CD4-positive, alpha-beta T cell (primary cell): ENCODE results near the gene ADIPOR1. TPM values are rescaled to one million over a fixed set of nuclear protein-coding genes. Genes with fewer than 3 reads are reported as not detected.

Source experiments
- ATAC-seq: fragments of 200-7000 bp; cut with Tn5 transposase; one replicate; pipeline ENCODE4 v1.10.0; 2022; ENCODE audit warnings: mild to moderate bottlenecking; ENCODE audit not compliant: poor library complexity
- CTCF ChIA-PET: fragments of 350-600 bp; sonication (Branson Sonifier 250); formaldehyde crosslinking; loops from one replicate; lab custom pipeline; 2021; ENCODE audit warnings: antibody characterized with exemption, inconsistent platforms; lab: Charles Lee
- POLR2A ChIA-PET: fragments of 350-600 bp; sonication (Branson Sonifier 250); formaldehyde crosslinking; loops from one replicate; lab custom pipeline; 2021; ENCODE audit warnings: antibody characterized with exemption, inconsistent platforms; lab: Charles Lee
- DNase-seq, 14 experiments: peaks; one replicate each; pipeline ENCODE4 v3.0.0-alpha.2; 2013 to 2020; ENCODE audit warnings: mixed read lengths in 2 of 14
- H3K27ac ChIP-seq, 2 donors: one replicate each; pipeline versions ENCODE4 v1.5.1 to v1.7.0; 2013; ENCODE audit warnings: low read length in 2 of 2, low read depth in 1 of 2, mild to moderate bottlenecking in 1 of 2
- H3K27me3 ChIP-seq, 2 experiments: 1 replicate in 1 of 2; 2 replicates in 1 of 2; pipeline versions ENCODE4 v1.6.1 to v1.7.0; 2013; ENCODE audit warnings: low read length in 2 of 2, control low read depth in 1 of 2, mild to moderate bottlenecking in 1 of 2, moderate library complexity in 1 of 2; ENCODE audit not compliant: insufficient read depth in 2 of 2, control insufficient read depth in 1 of 2
- H3K36me3 ChIP-seq: one replicate; pipeline ENCODE4 v1.6.1; 2013; ENCODE audit warnings: low read length, control low read depth; ENCODE audit not compliant: insufficient read depth
- H3K4me1 ChIP-seq: one replicate; pipeline ENCODE4 v1.6.1; 2013; ENCODE audit warnings: low read length, control low read depth; ENCODE audit not compliant: insufficient read depth
- H3K4me3 ChIP-seq: one replicate; pipeline ENCODE4 v1.5.1; 2013; ENCODE audit warnings: mild to moderate bottlenecking, low read length, moderate library complexity
- H3K9me3 ChIP-seq, 2 experiments: 1 replicate in 1 of 2; 2 replicates in 1 of 2; pipeline versions ENCODE4 v1.6.1 to v1.7.0; 2013; ENCODE audit warnings: low read length in 2 of 2, mild to moderate bottlenecking in 2 of 2, control low read depth in 1 of 2, moderate library complexity in 1 of 2; ENCODE audit not compliant: control insufficient read depth in 1 of 2, insufficient read depth in 1 of 2
- H3K27ac Mint-ChIP-seq: one replicate; pipeline ENCODE4 v1.8.0; 2020; ENCODE audit warnings: mixed read lengths
- H3K27me3 Mint-ChIP-seq: one replicate; pipeline ENCODE4 v1.8.0; 2021; ENCODE audit warnings: mixed read lengths
- H3K36me3 Mint-ChIP-seq: one replicate; pipeline ENCODE4 v1.8.0; 2021; ENCODE audit warnings: low read depth, mixed read lengths
- H3K4me1 Mint-ChIP-seq: one replicate; pipeline ENCODE4 v1.8.0; 2021; ENCODE audit warnings: low read depth, mixed read lengths
- H3K4me3 Mint-ChIP-seq: one replicate; pipeline ENCODE4 v1.8.0; 2020; ENCODE audit warnings: mild to moderate bottlenecking, mixed read lengths
- H3K9me3 Mint-ChIP-seq: one replicate; pipeline ENCODE4 v1.8.0; 2020; ENCODE audit warnings: mixed read lengths
- intact Hi-C, 2 experiments: fragments of 100-400 bp; cut with DNase I in 1 of 2; cut with micrococcal nuclease in 1 of 2; formaldehyde crosslinking; loops; one replicate each; pipeline versions ENCODE4 v1.15.1 to v1.9.0; 2023 to 2025; cut with DNase I, micrococcal nuclease
- total RNA-seq, 174 experiments: library from RNA in 2 of 174; stranded (reverse) in 2 of 174; gene quantifications; one replicate each; pipeline ENCODE4 v1.2.3 and lab custom pipeline; 2021 to 2026
- TF ChIP-seq, protein P1 (sequence below): fragments of 200-600 bp; IDR thresholded peaks from one replicate; pipeline ENCODE4 v1.8.0; 2022; ENCODE audit warnings: antibody characterized with exemption, mild to moderate bottlenecking

ADIPOR1 gene
- total RNA-seq, 2 experiments from 2014 or later = 91.5 to 95.6 TPM

DNA sequence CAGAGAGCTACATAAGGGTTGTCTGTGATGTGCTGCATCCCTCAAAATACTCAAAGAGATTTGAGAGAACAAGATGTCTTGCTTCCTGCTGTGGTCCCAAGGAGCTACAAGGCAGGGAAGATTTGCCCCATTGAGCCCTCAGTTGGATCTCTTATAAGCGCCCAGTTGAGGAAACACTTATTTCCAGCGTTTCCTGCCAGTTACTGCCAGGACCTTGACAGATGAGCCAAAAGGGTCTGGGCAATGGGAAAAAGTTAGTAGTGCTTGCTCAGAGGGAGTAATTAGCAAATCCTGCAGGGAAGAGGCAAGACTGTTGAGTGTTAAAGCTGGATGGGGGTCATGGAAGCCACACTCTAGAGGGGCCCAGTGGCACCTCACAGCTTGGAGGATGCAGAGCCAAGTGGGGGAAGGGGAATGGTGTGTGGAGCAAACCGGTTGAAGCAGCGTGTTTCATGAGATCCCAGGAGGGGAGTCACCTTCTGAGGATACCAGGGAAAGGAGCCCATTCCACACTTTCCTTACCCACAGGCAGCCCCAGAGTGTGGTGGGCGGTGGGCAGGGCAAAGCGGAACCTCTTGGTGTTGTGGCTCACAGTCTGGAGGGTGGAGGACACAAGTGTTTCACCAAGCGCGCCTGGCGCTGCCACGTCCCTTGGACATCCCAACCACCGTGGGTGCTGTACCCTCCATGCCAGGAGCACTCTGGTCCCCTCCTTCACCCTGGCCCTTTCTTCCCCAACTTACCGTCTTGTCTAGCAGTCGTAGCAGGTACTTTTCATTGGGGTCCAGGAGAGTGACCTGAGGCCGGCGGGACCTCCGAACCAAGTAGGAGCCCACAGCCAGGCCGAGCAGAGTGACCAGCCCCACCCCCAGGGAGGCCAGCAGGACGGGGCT is 8.1 kb upstream of the ADIPOR1 start:
- ATAC-seq (no peak), DNase-seq (peak in 2 of 14 experiments; percentile 3 to 38)
- Histone ChIP-seq H3K27me3 (no peaks in the 10 kb centered on the region), H3K9me3 (no peaks in the 10 kb centered on the region), H3K4me1 (peaks cover 36% of the 10 kb centered on the region), H3K4me3 (peak overlapping the region; percentile 94), H3K27ac (peak overlapping the region; percentile 80 to 91), H3K36me3 (peaks cover 17% of the 10 kb centered on the region)
- Mint-ChIP-seq H3K4me1 (peaks cover 27% of the 10 kb centered on the region), H3K4me3 (peak overlapping the region; percentile 87), H3K27ac (peak overlapping the region; percentile 90), H3K9me3 (no peaks in the 10 kb centered on the region), H3K36me3 (peaks cover 40% of the 10 kb centered on the region), H3K27me3 (no peaks in the 10 kb centered on the region)
- ChIA-PET POLR2A (interaction anchor here (2.3 to 2.7 kb wide), 4 partner anchors 12 to 78 kb away, joined by 6 to 14 read pairs (median 10); partner anchors contain the start of genes KLHL12, RABIF and TMEM183A), CTCF (no interaction called here)
- TF ChIP-seq, protein P1, sequence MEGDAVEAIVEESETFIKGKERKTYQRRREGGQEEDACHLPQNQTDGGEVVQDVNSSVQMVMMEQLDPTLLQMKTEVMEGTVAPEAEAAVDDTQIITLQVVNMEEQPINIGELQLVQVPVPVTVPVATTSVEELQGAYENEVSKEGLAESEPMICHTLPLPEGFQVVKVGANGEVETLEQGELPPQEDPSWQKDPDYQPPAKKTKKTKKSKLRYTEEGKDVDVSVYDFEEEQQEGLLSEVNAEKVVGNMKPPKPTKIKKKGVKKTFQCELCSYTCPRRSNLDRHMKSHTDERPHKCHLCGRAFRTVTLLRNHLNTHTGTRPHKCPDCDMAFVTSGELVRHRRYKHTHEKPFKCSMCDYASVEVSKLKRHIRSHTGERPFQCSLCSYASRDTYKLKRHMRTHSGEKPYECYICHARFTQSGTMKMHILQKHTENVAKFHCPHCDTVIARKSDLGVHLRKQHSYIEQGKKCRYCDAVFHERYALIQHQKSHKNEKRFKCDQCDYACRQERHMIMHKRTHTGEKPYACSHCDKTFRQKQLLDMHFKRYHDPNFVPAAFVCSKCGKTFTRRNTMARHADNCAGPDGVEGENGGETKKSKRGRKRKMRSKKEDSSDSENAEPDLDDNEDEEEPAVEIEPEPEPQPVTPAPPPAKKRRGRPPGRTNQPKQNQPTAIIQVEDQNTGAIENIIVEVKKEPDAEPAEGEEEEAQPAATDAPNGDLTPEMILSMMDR = no peak
- intact Hi-C loops = loop anchor here in 1 of 2 experiments (1.0 to 2.0 kb wide), 3 partner anchors 8 to 155 kb away; partner anchors contain the start of genes ADIPOR1, PCAT6 and RABIF

- ATAC-seq (no peak), DNase-seq (no peak)
- H3K4me3 Mint-ChIP-seq = peak overlapping the region; percentile 87
- peaks cover 40% of the 10 kb centered on the region for H3K36me3 Mint-ChIP-seq
- H3K27ac Mint-ChIP-seq = peak overlapping the region; percentile 90
- H3K27me3 ChIP-seq = no peaks in the 10 kb centered on the region
- peaks cover 17% of the 10 kb centered on the region for H3K36me3 ChIP-seq
- H3K9me3 Mint-ChIP-seq = no peaks in the 10 kb centered on the region
- no peaks in the 10 kb centered on the region for H3K27me3 Mint-ChIP-seq
- CTCF ChIA-PET = no interaction called here
- POLR2A ChIA-PET = no interaction called here
- intact Hi-C loops = no loop called here
- peaks cover 27% of the 10 kb centered on the region for H3K4me1 Mint-ChIP-seq
- H3K4me1 ChIP-seq = peaks cover 36% of the 10 kb centered on the region
- no peak overlapping the region for H3K4me3 ChIP-seq
- TF ChIP-seq, protein P1 = no peak
- no peaks in the 10 kb centered on the region for H3K9me3 ChIP-seq
- H3K27ac ChIP-seq = no peak overlapping the region
Observed at GRCh38 chr1:202965422-202965821, 7.3 kb upstream of the ADIPOR1 start.

DNA sequence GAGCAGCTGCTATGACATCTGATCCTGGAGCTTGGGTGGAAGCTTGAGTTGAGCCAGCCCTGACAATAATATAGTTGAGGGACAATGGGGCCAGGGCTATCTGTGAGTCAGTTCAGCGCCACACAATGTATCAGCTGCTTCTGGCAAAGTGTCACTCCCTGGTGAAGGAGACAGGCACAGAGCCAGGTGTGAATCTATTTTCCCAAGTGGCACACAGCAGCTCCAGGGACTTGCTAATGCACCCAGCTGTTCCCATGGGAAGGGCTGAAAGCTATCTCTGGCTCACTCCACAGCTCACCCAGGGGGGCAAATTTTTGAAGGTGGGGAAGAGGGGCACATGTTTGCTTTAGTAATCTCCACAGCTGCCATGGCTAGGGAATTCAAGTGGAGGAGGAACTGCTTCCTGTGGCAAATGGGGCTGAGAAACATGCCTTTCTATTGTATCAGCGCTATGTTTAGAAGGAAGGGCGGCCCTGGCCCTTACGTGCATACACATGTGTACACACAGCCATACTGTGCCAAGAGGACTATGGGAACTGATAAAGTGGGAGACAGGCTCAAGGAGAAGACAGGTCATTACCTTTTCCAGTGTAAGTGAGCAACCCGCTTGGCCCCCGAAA is 6.8 kb upstream of the ADIPOR1 start:
- Histone ChIP-seq H3K4me3 (no peak overlapping the region), H3K27me3 (no peaks in the 10 kb centered on the region), H3K27ac (no peak overlapping the region), H3K4me1 (peaks cover 36% of the 10 kb centered on the region), H3K36me3 (peaks cover 17% of the 10 kb centered on the region), H3K9me3 (no peaks in the 10 kb centered on the region)
- H3K4me3 Mint-ChIP-seq = peak overlapping the region; percentile 74
- peak overlapping the region; percentile 90 for H3K27ac Mint-ChIP-seq
- H3K4me1 Mint-ChIP-seq = peaks cover 27% of the 10 kb centered on the region
- CTCF ChIA-PET = no interaction called here
- TF ChIP-seq, protein P1 = no peak
- intact Hi-C loops = no loop called here
- H3K36me3 Mint-ChIP-seq = peaks cover 40% of the 10 kb centered on the region
- DNase-seq (no peak), ATAC-seq (no peak)
- POLR2A ChIA-PET = no interaction called here
- H3K9me3 Mint-ChIP-seq = no peaks in the 10 kb centered on the region
- no peaks in the 10 kb centered on the region for H3K27me3 Mint-ChIP-seq
